GM23338 (cell line): ENCODE data around the gene RPS8. TPM values are rescaled to one million over a fixed set of nuclear protein-coding genes. Genes with fewer than 3 reads are reported as not detected.
"Not testable (repeated sequence)": the region's sequence is repeated elsewhere in the genome, so short reads cannot be mapped to it uniquely, and the experiment has no call there.

Experiments
- ATAC-seq: fragments of 200-7000 bp; cut with Tn5 transposase; 3 replicates; pipeline ENCODE4 v1.9.1; 2020
- DNase-seq: peaks from one replicate; pipeline ENCODE4 v3.0.0-alpha.2; 2015; ENCODE audit warnings: low spot score
- H2AFZ ChIP-seq: fragments of 200-600 bp; sonication (generic); 2 replicates; pipeline ENCODE4 v1.8.0; 2016; ENCODE audit warnings: antibody characterized with exemption, mild to moderate bottlenecking, moderate library complexity
- H3F3A ChIP-seq: fragments of 200-600 bp; sonication (generic); replicated peaks from 2 replicates; pipeline ENCODE4 v1.8.0; 2017; ENCODE audit warnings: antibody characterized with exemption, mixed run types, low read depth
- H3K27ac ChIP-seq: fragments of 200-600 bp; sonication (generic); 2 replicates; pipeline ENCODE4 v1.6.1; 2016; ENCODE audit warnings: low read depth
- H3K27me3 ChIP-seq: fragments of 200-600 bp; sonication (generic); 2 replicates; pipeline ENCODE4 v1.8.0; 2016; ENCODE audit warnings: mild to moderate bottlenecking, mixed run types, moderate library complexity; ENCODE audit not compliant: insufficient read depth
- H3K36me3 ChIP-seq: fragments of 200-600 bp; sonication (generic); 2 replicates; pipeline ENCODE4 v1.8.0; 2016; ENCODE audit warnings: mild to moderate bottlenecking; ENCODE audit not compliant: insufficient read depth
- H3K4me1 ChIP-seq: fragments of 200-600 bp; sonication (generic); 2 replicates; pipeline ENCODE4 v1.8.0; 2016; ENCODE audit warnings: mild to moderate bottlenecking, moderate library complexity; ENCODE audit not compliant: insufficient read depth
- H3K4me2 ChIP-seq: fragments of 200-600 bp; sonication (generic); 2 replicates; pipeline ENCODE4 v1.7.1; 2017; ENCODE audit warnings: mixed run types
- H3K4me3 ChIP-seq: fragments of 200-600 bp; sonication (generic); 2 replicates; pipeline ENCODE4 v1.6.1; 2016; ENCODE audit warnings: mixed run types
- H3K79me2 ChIP-seq: fragments of 200-600 bp; sonication (generic); replicated peaks from 2 replicates; pipeline ENCODE4 v1.8.0; 2017; ENCODE audit warnings: mild to moderate bottlenecking; ENCODE audit not compliant: insufficient read depth
- H3K9me2 ChIP-seq: fragments of 200-600 bp; sonication (generic); 2 replicates; pipeline ENCODE4 v1.8.0; 2017; ENCODE audit not compliant: insufficient read depth
- H4K20me1 ChIP-seq: fragments of 200-600 bp; sonication (generic); replicated peaks from 2 replicates; pipeline ENCODE4 v1.8.0; 2017; ENCODE audit warnings: mild to moderate bottlenecking; ENCODE audit not compliant: insufficient read depth
- H3K27ac Mint-ChIP-seq: 2 replicates; pipeline ENCODE4 v1.8.0; 2020; ENCODE audit warnings: inconsistent platforms, mild to moderate bottlenecking, moderate library complexity, mixed read lengths
- H3K27me3 Mint-ChIP-seq: 3 replicates; pipeline ENCODE4 v1.8.0; 2022; ENCODE audit warnings: low read depth, mild to moderate bottlenecking, moderate library complexity, mixed read lengths, inconsistent platforms; ENCODE audit not compliant: insufficient read depth, poor library complexity
- H3K36me3 Mint-ChIP-seq: 3 replicates; pipeline ENCODE4 v1.8.0; 2021; ENCODE audit warnings: low read depth, mild to moderate bottlenecking, inconsistent platforms, moderate library complexity, mixed read lengths
- H3K4me1 Mint-ChIP-seq: 3 replicates; pipeline ENCODE4 v1.8.0; 2020; ENCODE audit warnings: mild to moderate bottlenecking, inconsistent platforms, mixed read lengths
- H3K4me3 Mint-ChIP-seq: 3 replicates; pipeline ENCODE4 v1.8.0; 2021; ENCODE audit warnings: moderate library complexity, mild to moderate bottlenecking, inconsistent platforms, mixed read lengths
- H3K9me3 Mint-ChIP-seq: 3 replicates; pipeline ENCODE4 v1.8.0; 2020; ENCODE audit warnings: moderate library complexity, mild to moderate bottlenecking, inconsistent platforms, mixed read lengths
- CTCF ChIP-seq, 2 experiments: fragments of 200-600 bp in 1 of 2; sonication (generic) in 1 of 2; conservative IDR thresholded peaks; 2 replicates each; pipeline versions ENCODE4 v1.5.1 to v1.6.1; 2016 to 2017; ENCODE audit warnings: antibody characterized with exemption in 2 of 2, low read depth in 2 of 2, mild to moderate bottlenecking in 2 of 2, moderate library complexity in 1 of 2
- ETS1 ChIP-seq: IDR thresholded peaks from 2 replicates; pipeline ENCODE4 v1.6.1; 2016; ENCODE audit warnings: antibody characterized with exemption
- EZH2phosphoT487 ChIP-seq: fragments of 200-600 bp; sonication (generic); IDR thresholded peaks from one replicate; pipeline ENCODE4 v1.8.1; 2018; ENCODE audit warnings: antibody characterized with exemption; ENCODE audit not compliant: unreplicated experiment
- POLR2AphosphoS5 ChIP-seq: IDR thresholded peaks from 2 replicates; pipeline ENCODE4 v1.6.1; 2016; ENCODE audit warnings: antibody characterized with exemption, low read depth
- STAT1 ChIP-seq: IDR thresholded peaks from one replicate; pipeline ENCODE4 v1.6.1; 2016; ENCODE audit warnings: antibody characterized with exemption; ENCODE audit not compliant: unreplicated experiment
- ZNF331 ChIP-seq: fragments of 250-450 bp; sonication (Bioruptor Pico); IDR thresholded peaks from 2 replicates; pipeline ENCODE4 v1.5.0; 2020; ENCODE audit warnings: low read depth, mild to moderate bottlenecking, moderate library complexity
- polyA plus RNA-seq: library from polyadenylated mRNA; unstranded; fragments of >200 nt; fragmentation: Nextera tagmentation; extraction: Ambion mirVana; gene quantifications from 2 replicates; pipeline ENCODE4 v1.2.1, GENCODE V29; 2016
- total RNA-seq: library from RNA; depleted of rRNA; stranded (reverse); fragments of >200 nt; shearing (Covaris generic); gene quantifications from 2 replicates; pipeline ENCODE4 v1.2.3, GENCODE V29; 2014
- TF ChIP-seq, protein P1 (sequence below): IDR thresholded peaks from one replicate; pipeline ENCODE4 v1.6.1; 2018; ENCODE audit warnings: antibody characterized with exemption; ENCODE audit not compliant: unreplicated experiment

The RPS8 gene
- total and polyA plus RNA-seq, 2 experiments from 2014 or later: 1,756 to 2,427 TPM

GRCh38 chr1:44792736-44793502 is 17.6 kb downstream of the RPS8 start:
- H3K27me3 Mint-ChIP-seq: peaks cover 3% of the 10 kb centered on the region
- no peaks in the 10 kb centered on the region for H3K36me3 Mint-ChIP-seq
- no peak for DNase-seq
- no peak overlapping the region for H3K4me2 ChIP-seq
- H3K27me3 ChIP-seq: no peaks in the 10 kb centered on the region
- peaks cover 13% of the 10 kb centered on the region for H3K4me1 Mint-ChIP-seq
- ATAC-seq: peak; percentile 11
- H3K4me3 ChIP-seq: no peak overlapping the region
- 0 out of 2 replicates have a peak overlapping the region, but pooled peaks have one; percentile 43 for H2AFZ ChIP-seq
- 0 out of 2 replicates have a peak overlapping the region, but pooled peaks have one; percentile 35 for H3K27ac ChIP-seq
- H3K79me2 ChIP-seq: no peaks in the 10 kb centered on the region
- peaks cover 3% of the 10 kb centered on the region; the same call in 1 of the 2 replicates for H3K4me1 ChIP-seq
- peaks cover 6% of the 10 kb centered on the region for H3F3A ChIP-seq
- H3K9me3 Mint-ChIP-seq: no peaks in the 10 kb centered on the region
- TF ChIP-seq, protein P1, sequence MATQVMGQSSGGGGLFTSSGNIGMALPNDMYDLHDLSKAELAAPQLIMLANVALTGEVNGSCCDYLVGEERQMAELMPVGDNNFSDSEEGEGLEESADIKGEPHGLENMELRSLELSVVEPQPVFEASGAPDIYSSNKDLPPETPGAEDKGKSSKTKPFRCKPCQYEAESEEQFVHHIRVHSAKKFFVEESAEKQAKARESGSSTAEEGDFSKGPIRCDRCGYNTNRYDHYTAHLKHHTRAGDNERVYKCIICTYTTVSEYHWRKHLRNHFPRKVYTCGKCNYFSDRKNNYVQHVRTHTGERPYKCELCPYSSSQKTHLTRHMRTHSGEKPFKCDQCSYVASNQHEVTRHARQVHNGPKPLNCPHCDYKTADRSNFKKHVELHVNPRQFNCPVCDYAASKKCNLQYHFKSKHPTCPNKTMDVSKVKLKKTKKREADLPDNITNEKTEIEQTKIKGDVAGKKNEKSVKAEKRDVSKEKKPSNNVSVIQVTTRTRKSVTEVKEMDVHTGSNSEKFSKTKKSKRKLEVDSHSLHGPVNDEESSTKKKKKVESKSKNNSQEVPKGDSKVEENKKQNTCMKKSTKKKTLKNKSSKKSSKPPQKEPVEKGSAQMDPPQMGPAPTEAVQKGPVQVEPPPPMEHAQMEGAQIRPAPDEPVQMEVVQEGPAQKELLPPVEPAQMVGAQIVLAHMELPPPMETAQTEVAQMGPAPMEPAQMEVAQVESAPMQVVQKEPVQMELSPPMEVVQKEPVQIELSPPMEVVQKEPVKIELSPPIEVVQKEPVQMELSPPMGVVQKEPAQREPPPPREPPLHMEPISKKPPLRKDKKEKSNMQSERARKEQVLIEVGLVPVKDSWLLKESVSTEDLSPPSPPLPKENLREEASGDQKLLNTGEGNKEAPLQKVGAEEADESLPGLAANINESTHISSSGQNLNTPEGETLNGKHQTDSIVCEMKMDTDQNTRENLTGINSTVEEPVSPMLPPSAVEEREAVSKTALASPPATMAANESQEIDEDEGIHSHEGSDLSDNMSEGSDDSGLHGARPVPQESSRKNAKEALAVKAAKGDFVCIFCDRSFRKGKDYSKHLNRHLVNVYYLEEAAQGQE: no peak
- TF ChIP-seq STAT1: no peak
- no peak for TF ChIP-seq POLR2AphosphoS5
- TF ChIP-seq CTCF (conservative IDR thresholded peaks at IDR 0.05; ENCODE audit: low read depth in 2 of 2): no peak
- TF ChIP-seq ETS1: no peak
- TF ChIP-seq ZNF331 (CRISPR knock-in tag): no peak
- no peak for TF ChIP-seq EZH2phosphoT487
- no peaks in the 10 kb centered on the region for H3K9me2 ChIP-seq
- H3K36me3 ChIP-seq: no peaks in the 10 kb centered on the region
- 0 out of 3 replicates have a peak overlapping the region, but pooled peaks have one; percentile 3 for H3K4me3 Mint-ChIP-seq
- H4K20me1 ChIP-seq: no peaks in the 10 kb centered on the region
- H3K27ac Mint-ChIP-seq: peak overlapping the region; percentile 50

- not testable (repeated sequence) for H3K27ac ChIP-seq, H2AFZ ChIP-seq, H3K9me3 Mint-ChIP-seq, ATAC-seq, H3K4me3 ChIP-seq, H3K4me2 ChIP-seq, H3K9me2 ChIP-seq, H4K20me1 ChIP-seq, H3K36me3 Mint-ChIP-seq, H3K4me3 Mint-ChIP-seq, H3K27ac Mint-ChIP-seq, H3K27me3 Mint-ChIP-seq, H3K27me3 ChIP-seq, DNase-seq, H3K79me2 ChIP-seq, H3K36me3 ChIP-seq
- peaks cover 18% of the 10 kb centered on the region for H3K4me1 Mint-ChIP-seq
- Histone ChIP-seq H3K4me1 (peaks cover 11% of the 10 kb centered on the region; the same call in 1 of the 2 replicates), H3F3A (peaks cover 19% of the 10 kb centered on the region)
Measured at GRCh38 chr1:44797886-44798285, 22.5 kb downstream of the RPS8 start.
